ENCODE results near the gene POLR2E. TPM values are rescaled to one million over a fixed set of nuclear protein-coding genes. Genes with fewer than 3 reads are reported as not detected.

Gene POLR2E
- total RNA-seq, 1 experiment from 2014 or later: 281 TPM

DNA sequence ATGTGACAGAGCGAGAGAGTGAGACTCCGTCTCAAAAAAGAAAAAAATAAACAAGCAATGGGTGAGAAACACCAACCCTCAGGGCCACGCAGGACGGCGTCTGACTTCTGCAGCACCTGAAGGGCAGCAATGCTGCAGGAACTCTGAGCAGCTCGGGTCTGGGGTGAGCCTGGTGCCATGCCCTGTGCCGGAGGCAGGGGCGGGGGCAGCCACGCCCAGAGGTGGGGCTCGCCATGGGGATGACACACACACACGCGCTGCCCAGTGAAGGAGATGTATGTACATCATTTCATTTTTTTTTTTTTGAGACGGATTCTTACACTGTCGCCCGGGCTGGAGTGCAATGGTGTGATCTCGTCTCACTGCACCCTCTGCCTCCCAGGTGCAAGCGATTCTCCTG is 32.9 kb upstream of the POLR2E start:
- intact Hi-C loops (cut with micrococcal nuclease): no loop called here
- H2AFZ ChIP-seq (ENCODE audit: low read depth, low read length, poor library complexity, severe bottlenecking): no peak overlapping the region
- no peak for DNase-seq (ENCODE audit: low read depth, low spot score)
- no peak overlapping the region for H3K4me3 ChIP-seq (replicated peaks in 1 of 2; ENCODE audit: low read depth in 1 of 2, low read length in 2 of 2)
- H3K4me2 ChIP-seq (ENCODE audit: low read length): no peak overlapping the region
- no peaks in the 10 kb centered on the region for H3K27me3 ChIP-seq (ENCODE audit: insufficient read depth, low read length)
- H3K79me2 ChIP-seq (ENCODE audit: insufficient read depth, low read length): peaks cover 29% of the 10 kb centered on the region; the same call in 1 of the 2 replicates
- H3K36me3 ChIP-seq (ENCODE audit: control insufficient read depth in 1 of 2, insufficient read depth in 2 of 2, low read length in 2 of 2): peaks cover 0 to 20% of the 10 kb centered on the region in 2 experiments; a peak in 2 of 4 replicates
- ChIA-PET RAD21 (ENCODE audit: low non-redundant PET in 1 of 2, low total read pairs in 2 of 2, uncharacterized antibody in 2 of 2, unreplicated experiment in 2 of 2) (no interaction called here), CTCF (no interaction called here), POLR2A (no interaction called here)
- no peaks in the 10 kb centered on the region for H3K9me2 ChIP-seq (ENCODE audit: insufficient read depth)
- no peak overlapping the region for H3K9ac ChIP-seq (ENCODE audit: low read length)
- no TSS peak for BruUV-seq (replicated peaks)
- peaks cover 0 to 14% of the 10 kb centered on the region in 2 experiments; a peak in 3 of 4 replicates for H3K4me1 ChIP-seq (ENCODE audit: control insufficient read depth in 1 of 2, insufficient read depth in 2 of 2, low read length in 2 of 2)
- no peaks in the 10 kb centered on the region for H4K20me1 ChIP-seq (ENCODE audit: insufficient read depth)
- H3K9me3 ChIP-seq (ENCODE audit: control insufficient read depth in 1 of 2, insufficient read depth in 1 of 2, low read depth in 1 of 2, low read length in 2 of 2): no peaks in the 10 kb centered on the region
- no peak for TF ChIP-seq TCF7L2 (IDR thresholded peaks at IDR 0.05; ENCODE audit: borderline replicate concordance, extremely low read depth, insufficient read depth, insufficient read length)
- TF ChIP-seq, protein P1, sequence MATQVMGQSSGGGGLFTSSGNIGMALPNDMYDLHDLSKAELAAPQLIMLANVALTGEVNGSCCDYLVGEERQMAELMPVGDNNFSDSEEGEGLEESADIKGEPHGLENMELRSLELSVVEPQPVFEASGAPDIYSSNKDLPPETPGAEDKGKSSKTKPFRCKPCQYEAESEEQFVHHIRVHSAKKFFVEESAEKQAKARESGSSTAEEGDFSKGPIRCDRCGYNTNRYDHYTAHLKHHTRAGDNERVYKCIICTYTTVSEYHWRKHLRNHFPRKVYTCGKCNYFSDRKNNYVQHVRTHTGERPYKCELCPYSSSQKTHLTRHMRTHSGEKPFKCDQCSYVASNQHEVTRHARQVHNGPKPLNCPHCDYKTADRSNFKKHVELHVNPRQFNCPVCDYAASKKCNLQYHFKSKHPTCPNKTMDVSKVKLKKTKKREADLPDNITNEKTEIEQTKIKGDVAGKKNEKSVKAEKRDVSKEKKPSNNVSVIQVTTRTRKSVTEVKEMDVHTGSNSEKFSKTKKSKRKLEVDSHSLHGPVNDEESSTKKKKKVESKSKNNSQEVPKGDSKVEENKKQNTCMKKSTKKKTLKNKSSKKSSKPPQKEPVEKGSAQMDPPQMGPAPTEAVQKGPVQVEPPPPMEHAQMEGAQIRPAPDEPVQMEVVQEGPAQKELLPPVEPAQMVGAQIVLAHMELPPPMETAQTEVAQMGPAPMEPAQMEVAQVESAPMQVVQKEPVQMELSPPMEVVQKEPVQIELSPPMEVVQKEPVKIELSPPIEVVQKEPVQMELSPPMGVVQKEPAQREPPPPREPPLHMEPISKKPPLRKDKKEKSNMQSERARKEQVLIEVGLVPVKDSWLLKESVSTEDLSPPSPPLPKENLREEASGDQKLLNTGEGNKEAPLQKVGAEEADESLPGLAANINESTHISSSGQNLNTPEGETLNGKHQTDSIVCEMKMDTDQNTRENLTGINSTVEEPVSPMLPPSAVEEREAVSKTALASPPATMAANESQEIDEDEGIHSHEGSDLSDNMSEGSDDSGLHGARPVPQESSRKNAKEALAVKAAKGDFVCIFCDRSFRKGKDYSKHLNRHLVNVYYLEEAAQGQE (IDR thresholded peaks at IDR 0.05; ENCODE audit: low read depth): no peak
- TF ChIP-seq POLR2A (IDR thresholded peaks at IDR 0.05; ENCODE audit: borderline replicate concordance, extremely low read depth, insufficient read depth, insufficient read length): no peak
- TF ChIP-seq JUND (IDR thresholded peaks at IDR 0.05): no peak
- no peak for TF ChIP-seq ZNF274 (IDR thresholded peaks at IDR 0.05; ENCODE audit: low read depth, low read length)
- TF ChIP-seq CBX3 (IDR thresholded peaks at IDR 0.05; ENCODE audit: low read depth): no peak
- no peak for TF ChIP-seq ELF1 (IDR thresholded peaks at IDR 0.05; ENCODE audit: borderline replicate concordance, low read depth)
- TF ChIP-seq, protein P2, sequence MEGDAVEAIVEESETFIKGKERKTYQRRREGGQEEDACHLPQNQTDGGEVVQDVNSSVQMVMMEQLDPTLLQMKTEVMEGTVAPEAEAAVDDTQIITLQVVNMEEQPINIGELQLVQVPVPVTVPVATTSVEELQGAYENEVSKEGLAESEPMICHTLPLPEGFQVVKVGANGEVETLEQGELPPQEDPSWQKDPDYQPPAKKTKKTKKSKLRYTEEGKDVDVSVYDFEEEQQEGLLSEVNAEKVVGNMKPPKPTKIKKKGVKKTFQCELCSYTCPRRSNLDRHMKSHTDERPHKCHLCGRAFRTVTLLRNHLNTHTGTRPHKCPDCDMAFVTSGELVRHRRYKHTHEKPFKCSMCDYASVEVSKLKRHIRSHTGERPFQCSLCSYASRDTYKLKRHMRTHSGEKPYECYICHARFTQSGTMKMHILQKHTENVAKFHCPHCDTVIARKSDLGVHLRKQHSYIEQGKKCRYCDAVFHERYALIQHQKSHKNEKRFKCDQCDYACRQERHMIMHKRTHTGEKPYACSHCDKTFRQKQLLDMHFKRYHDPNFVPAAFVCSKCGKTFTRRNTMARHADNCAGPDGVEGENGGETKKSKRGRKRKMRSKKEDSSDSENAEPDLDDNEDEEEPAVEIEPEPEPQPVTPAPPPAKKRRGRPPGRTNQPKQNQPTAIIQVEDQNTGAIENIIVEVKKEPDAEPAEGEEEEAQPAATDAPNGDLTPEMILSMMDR (IDR thresholded peaks at IDR 0.05 in 2 of 3, conservative IDR thresholded peaks at IDR 0.05 in 1 of 3; ENCODE audit: borderline replicate concordance in 1 of 3, insufficient read depth in 1 of 3, low read depth in 2 of 3, low read length in 2 of 3): no peak
- no peak for TF ChIP-seq FOSL1 (IDR thresholded peaks at IDR 0.05; ENCODE audit: low read depth)
- TF ChIP-seq, protein P3, sequence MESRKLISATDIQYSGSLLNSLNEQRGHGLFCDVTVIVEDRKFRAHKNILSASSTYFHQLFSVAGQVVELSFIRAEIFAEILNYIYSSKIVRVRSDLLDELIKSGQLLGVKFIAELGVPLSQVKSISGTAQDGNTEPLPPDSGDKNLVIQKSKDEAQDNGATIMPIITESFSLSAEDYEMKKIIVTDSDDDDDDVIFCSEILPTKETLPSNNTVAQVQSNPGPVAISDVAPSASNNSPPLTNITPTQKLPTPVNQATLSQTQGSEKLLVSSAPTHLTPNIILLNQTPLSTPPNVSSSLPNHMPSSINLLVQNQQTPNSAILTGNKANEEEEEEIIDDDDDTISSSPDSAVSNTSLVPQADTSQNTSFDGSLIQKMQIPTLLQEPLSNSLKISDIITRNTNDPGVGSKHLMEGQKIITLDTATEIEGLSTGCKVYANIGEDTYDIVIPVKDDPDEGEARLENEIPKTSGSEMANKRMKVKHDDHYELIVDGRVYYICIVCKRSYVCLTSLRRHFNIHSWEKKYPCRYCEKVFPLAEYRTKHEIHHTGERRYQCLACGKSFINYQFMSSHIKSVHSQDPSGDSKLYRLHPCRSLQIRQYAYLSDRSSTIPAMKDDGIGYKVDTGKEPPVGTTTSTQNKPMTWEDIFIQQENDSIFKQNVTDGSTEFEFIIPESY (IDR thresholded peaks at IDR 0.05; ENCODE audit: extremely low read depth, insufficient replicate concordance, low read length): no peak
- TF ChIP-seq EZH2phosphoT487 (IDR thresholded peaks at IDR 0.05; ENCODE audit: borderline replicate concordance): no peak
- TF ChIP-seq, protein P4, sequence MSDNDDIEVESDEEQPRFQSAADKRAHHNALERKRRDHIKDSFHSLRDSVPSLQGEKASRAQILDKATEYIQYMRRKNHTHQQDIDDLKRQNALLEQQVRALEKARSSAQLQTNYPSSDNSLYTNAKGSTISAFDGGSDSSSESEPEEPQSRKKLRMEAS (IDR thresholded peaks at IDR 0.05): no peak
- TF ChIP-seq EZH2 (IDR thresholded peaks at IDR 0.05): no peak
- ATAC-seq: no peak
- no peak overlapping the region for H3K27ac ChIP-seq (ENCODE audit: low read depth, low read length)
